Muscle of back (tissue), 11 donors: ENCODE measurements around the gene CLASRP. TPM values are rescaled to one million over a fixed set of nuclear protein-coding genes. Genes with fewer than 3 reads are reported as not detected.
A peak's percentile ranks its signal among the peaks of the same experiment; 100 is the strongest.
"Not testable (repeated sequence)": the region's sequence is repeated elsewhere in the genome, so short reads cannot be mapped to it uniquely, and the experiment has no call there.

ENCODE experiments used
- DNase-seq, 3 donors: peaks; one replicate each; pipeline versions ENCODE4 v3.0.0 to v3.0.0-alpha.2; 2013
- polyA plus RNA-seq, 10 donors: library from polyadenylated mRNA; unstranded; fragments of 120-200 nt; gene quantifications; one replicate each; pipeline ENCODE4 v1.2.1, GENCODE V29; 2013; ENCODE audit not compliant: insufficient read length in 10 of 10

Gene CLASRP
- polyA plus RNA-seq, 10 donors: 34.6 to 69.2 (median 44.1) TPM

DNA sequence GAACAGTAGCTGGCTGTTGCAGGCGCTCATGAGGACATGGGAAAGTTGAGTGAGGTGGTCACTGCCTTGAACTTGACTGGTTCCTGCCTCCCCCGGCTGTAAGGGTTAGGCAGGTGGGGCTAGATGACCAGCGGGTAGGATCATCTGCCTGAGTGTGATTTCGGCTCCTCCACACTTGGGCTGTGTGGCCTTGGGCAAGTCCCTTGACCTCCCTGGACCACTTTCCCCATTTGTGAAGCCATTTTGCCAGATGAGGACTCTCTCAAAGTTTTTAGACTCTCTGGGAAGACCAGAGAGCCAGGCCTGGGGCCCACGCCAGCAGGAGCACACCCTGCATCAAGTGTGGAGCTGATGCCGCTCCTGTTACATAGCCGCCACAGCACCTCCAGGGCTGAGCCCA is 63.6 kb downstream of the CLASRP start:
- no peak for DNase-seq

DNA sequence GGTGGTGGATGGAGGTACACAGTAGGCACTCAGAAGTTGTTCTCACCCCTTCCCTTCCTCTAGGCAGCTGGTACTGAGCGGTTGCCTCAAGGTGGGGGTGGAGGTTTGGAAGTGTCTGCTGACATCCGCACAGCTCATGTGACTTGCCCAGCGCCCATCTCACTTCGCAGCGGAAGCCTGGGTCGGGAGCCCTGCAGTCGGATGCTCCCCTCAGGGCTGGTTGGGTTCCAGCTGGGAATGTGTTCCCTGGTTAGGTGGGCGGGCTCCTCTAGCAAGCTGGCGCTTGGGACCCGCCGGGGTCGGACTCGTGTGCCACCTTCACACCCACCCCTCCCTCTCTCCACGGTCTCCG is 64.3 kb downstream of the CLASRP start:
- DNase-seq: no peak

DNA sequence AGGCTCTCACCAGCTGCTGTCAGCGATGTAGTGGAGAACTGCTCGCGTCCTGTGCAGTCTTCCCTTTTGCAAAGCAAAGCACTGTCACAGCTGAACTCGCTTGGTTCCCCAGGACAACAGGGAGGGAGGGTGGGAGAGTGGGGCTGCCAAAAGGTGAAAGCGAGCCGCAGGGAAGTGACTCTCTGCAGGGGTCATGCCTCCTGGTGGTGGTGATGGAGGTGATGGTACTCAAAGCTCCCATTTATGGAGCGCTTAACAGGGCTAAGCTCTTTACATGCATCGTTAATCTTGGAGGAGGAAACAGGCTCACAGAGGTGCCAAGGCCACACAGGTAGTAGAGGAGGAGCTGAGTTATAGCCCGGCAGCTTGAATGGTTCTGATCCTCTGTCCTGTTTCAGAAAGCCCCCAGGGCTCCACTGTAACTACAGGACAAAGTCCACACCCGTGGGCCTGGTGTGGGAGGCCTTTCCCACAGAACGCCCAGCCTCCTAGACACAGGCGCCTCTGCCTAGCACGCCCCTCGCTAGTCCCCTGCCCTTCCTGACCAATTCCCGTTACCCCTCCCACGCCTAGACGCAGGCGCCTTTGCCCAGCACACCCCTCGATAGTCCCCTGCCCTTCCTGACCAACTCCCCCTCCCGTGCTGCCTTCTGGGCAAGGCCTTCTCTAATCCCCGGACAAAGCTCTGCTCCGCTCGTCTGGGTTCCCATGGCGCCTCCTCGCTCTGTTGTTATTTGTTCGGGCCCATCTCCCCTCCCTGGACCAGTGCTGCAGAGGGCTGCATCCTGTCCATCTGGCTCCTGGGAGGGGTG is 64.9 kb downstream of the CLASRP start:
- DNase-seq: peak in 1 of 3 donors; percentile 61

DNA sequence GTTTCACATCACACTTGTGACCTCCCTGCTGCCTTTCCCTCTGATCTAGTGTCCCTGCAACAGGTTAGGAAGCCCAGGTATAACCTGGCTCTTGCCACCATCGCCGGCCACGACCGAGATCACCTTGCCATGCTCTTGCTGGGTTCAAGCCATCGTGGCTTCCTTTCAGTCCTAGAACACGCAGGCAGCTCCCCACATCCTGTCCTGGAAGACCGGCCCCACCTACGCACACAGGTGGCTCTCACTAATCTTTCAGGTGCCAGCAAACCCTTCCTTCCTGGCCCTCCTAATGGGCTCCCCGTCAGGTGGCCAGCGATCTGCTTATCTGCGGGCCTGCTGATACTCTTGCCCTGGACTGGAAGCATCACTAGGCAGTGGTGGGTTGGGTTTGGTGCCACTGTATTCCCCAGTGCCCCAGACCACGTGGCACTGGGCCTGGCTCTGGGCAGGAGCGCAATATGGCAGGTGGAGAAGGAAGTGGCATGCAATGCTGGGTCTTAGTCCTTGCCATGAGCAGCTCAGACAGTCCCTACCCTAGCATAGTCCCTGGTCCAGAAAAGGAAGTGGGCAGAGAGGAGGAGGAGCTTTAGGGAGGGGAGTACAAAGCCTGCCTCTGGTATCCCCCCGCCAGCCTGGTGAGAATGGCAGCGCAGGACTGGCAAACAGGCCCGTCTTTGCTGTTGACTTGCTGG is 66.0 kb downstream of the CLASRP start:
- no peak for DNase-seq

DNA sequence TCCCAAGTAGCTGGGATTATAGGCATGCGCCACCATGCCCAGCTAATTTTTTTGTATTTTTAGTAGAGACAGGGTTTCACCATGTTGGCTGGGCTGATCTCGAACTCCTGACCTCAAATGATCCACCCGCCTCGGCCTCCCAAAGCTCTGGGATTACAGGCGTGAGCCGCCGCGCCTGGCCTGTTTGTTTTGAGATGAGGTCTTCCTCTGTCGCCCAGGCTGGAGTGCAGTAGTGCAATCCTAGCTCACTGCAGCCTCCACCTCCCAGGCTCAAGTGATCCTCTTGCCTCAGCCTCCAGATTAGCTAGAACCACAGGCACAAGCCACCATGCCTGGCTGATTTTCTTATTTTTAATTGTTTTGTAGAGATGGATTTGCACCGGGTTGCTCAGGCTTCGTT is 67.5 kb downstream of the CLASRP start:
- not testable (repeated sequence) for DNase-seq

DNA sequence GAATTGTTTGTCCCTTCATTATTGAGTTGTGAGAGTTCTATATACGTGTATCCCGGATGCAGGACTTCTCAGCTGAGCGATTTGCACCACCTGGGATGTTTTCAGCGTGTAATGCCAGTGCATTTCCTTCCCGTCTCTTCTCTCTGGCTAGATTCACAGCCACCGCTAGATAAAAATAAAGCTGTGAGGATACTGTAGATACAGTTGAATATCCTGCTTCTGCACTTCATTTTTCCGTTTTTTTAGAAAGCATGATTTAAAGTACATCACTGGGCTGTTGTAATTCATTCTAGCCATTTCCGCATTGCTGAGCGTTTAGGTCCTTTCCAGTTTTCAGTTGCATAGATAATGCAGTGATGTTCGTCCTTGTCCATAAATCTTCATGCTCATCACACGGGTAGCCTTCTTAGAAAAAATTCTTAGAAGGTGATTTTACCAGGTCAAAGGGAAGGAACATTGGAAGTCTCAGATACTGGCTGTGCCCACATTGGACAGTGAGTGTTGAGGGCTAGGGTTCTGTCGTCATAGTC is 68.8 kb downstream of the CLASRP start:
- DNase-seq: no peak

DNA sequence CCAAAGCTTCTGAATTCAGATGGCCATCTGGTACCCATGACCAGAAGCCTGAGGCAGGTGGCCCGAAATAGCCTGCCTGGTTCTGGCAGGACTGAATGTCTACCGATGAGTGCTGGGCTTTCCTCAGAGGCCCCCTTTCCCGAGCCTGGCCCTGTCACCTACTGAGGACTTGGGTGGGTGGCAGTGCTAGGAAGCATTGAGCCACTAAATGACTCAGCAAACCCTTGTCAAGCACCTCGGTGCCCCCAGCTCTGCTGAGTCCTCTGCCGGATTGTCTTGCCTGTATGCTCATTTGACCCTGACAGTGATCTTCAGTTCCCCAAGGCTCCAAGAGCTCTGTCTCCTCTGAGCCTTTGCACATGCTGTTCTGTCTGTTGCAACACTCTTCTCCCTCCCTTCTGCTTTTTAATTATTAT is 72.0 kb downstream of the CLASRP start:
- DNase-seq: no peak

DNA sequence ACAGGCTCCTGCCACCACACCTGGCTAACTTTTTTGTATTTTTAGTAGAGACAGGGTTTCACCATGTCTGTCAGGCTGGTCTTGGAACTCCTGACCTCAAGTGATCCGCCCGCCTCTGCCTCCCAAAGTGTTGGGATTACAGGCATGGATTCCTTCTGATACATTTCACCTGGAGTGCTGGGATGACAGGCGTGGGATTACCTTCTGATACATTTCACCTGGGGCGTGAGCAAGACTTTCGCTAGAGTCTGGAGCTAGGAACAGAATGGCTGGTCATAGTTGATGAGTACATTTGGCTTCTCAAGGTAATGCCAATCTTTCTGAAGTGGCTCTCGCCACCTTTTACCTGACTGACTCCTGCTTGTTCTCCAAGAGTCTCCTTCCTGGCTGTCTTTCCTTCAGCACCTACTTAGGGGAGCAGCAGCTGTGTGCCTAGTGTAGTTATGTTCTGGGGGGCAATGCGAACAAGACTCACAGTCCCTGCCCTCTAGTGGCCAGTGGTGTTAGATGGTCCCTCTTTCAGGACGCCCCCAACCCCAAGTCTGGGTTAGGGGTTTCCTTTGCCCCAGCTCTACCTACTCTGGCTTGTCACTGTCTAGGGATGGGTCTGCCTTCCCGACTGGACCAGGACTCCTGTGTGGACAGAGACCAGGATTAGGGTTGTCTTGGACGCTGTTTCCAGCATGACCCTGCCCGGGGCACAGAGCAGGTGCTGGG is 73.4 kb downstream of the CLASRP start:
- no peak for DNase-seq

DNA sequence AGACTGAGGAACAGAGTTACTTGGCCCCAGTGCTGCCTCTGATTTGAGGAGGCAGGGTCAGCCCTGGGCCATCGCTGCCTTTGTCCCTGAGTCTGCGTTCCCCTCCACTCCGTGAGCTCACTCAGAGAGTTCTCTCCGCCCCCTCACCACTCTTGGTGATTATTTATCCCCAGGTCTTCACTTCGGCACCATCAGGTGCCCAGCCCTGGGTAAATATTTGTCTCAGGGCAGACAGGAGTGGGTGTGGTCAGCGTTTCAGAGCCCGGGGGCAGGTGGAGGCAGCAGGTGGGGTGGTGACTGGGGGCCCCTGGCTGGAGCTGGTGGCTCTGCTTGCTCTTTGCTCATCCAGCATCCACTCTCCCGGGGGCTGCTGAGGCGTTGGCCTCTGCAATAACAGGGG is 74.8 kb downstream of the CLASRP start:
- DNase-seq: no peak

DNA sequence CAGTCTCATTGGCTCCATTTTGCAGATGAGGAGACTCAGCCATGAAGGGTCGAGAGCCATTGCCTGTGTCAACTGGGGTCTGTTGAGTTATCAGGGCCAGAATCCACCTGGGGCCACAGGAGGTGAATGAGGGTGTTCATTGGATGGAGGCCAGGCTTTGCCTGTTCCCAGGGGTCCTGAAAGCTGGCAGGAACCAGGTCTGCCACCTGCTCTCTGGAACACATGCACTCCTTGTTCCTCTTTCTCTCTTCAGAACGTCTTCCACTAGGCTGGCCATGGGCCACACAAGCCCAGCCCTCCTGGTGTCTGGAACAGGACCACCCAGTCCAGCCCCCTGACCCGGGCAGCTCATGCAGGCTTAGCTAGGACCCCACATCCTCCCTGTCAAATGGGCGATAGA is 75.3 kb downstream of the CLASRP start:
- no peak for DNase-seq

DNA sequence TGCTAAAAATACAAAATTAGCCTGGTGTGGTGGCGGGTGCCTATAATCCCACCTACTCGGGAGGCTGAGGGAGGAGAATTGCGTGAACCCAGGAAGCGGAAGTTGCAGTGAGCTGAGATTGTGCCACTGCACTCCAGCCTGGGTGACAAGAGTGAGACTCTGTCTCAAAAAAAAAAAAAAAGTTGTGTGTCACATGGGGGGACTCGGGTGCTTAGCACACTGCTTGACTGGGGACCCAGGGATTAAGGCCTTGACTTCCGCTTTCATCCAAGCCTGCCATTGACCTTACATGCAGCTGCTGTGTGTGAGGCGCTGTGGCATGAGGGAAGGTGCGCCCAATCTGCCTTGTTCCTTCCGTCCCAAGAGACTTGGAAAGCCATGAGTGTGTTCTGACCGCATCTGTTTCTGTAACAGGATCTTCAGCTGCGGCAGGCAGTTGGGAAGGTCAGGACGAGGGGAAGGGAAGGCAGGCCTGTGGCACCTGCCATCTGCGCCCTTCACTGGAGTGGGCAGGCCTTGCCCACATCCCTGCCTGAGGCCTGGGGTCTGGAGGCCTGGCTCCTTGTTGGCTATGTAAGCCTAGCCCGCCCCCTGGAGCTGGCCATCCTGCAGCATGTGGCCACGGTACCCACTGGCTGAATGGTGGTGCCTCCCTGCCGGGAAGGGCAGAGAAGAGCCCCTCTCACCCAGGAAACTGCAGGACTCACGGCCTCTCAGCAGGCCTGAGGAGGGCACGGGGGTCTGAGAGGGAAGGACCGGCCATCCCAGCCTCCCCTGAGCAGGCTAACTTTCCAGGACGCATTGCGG is 77.2 kb downstream of the CLASRP start:
- peak in 2 of 3 donors; percentile 57 to 59 for DNase-seq

DNA sequence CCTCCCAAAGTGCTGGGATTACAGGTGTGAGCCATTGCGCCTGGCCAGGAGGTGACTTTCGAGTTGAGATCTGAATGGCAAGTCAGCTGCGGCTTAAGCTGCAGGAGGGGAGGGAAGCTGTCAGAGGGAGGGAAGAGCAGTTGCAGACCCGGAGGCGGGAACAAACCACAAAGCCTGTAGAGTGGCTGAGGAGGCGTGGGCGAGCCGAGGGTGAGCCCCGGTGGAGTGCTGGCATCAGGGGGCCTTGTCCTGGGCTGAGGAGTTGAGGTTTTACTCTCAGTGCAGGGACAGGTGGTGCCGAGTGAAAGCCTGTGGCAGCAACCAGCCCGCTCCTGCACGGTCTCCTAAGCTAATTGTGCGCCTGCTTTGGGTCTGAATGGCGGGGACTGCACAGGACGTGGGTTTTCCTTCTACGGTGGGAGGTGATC is 78.3 kb downstream of the CLASRP start:
- no peak for DNase-seq

DNA sequence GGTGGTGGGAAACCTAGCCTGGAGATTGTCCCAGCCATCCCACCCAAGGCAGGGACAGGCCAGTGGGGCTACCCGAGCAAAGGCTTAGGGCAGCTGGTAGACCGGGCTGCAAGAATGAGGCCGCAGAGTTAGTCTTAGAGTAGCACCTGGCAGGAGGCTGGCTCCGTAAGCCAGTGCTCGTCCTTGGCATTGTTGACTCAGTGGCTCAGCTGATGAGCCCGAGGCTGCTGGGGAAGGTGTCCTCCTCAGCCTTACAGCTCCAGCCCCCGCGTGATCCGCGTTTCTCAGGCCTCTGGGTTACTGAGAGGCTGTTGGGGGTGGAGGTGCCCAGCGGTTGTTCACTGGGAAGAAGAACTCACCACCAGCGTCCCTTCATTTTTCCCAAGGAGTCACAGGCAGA is 78.8 kb downstream of the CLASRP start:
- DNase-seq: no peak

DNA sequence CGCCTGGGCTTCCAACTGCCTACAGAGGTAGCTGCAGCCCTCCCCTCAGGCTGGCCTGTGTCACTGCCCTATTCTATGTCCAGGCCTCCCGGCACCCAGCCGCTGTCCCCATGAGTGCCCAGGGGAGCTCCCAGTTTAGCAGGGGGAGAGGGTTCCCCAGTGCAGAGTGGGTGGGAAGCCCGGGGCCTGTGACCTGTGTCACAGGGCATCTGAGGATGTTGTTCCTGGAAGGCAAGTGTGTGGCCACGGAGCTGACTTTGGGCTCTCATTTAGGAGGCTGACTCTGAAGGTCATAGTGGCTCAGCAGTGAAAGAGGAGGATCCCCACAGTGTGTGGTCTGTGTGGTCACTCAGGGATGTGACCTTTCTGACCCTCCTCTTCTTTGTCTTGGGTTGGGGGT is 79.3 kb downstream of the CLASRP start:
- no peak for DNase-seq

DNA sequence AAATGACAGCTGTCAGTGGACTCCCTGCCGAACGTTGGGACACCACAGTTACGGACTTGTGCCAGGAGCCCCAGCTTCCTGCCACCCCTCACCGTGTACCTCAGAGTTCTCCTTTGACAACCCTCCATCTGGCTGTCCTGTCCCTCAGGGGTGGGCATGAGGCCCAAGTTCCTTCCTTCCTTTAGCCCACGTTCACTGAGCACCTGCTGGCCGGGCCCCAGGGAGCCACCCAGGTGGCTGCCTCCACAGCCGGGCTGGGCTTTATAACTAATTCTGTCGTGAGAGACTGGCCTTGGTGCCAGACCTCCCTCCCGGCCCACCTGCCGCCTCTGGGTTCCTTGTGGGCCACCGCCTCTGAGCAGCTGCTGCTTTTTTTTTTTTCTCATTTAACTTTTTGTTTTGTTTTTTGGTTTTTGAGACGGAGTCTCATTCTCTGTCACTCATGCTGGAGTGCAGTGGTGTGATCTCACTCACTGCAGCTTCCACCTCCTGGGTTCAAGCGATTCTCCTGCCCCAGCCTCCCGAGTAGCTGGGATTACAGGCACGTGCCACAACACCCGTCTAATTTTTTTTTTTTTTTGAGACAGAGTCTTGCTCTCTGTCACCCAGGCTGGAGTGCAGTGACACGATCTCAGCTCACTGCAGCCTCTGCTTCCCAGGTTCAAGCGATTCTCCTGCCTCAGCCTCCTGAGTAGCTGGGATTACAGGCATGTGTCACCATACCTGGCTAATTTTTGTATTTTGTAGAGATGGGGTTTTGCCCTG is 79.9 kb downstream of the CLASRP start:
- not testable (repeated sequence) for DNase-seq

DNA sequence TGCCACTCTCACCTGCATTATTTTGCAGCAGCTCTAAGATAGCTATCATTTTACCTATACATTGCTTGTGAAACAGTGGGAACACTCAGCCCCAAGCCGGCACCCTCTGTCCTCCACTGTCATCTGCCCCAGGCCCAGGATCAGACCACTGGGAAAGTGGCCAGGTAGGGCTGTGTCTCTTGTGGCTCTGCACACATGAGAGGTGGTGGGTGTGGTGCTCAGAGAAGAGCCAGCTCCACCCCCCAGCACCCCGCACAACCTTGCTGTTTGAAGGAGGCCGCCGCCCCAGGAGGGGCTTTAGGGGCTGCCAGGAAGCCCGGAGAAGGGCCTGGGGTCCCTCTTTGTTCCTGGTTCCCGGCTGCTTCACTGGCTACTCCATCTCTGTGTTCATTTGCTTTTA is 80.7 kb downstream of the CLASRP start:
- no peak for DNase-seq
